NT2/D1 (cell line): Measurements from ENCODE around the gene RPL19.

Source experiments
- YY1 ChIP-seq: IDR thresholded peaks from 2 replicates; pipeline ENCODE4 v1.6.1; 2011; ENCODE audit not compliant: insufficient read length, insufficient read depth
- ZNF274 ChIP-seq: IDR thresholded peaks from 2 replicates; pipeline ENCODE4 v1.6.1; 2011; ENCODE audit warnings: mild to moderate bottlenecking, low read depth, low read length

GRCh38 chr17:39170558-39170957 lies 29.5 kb upstream of the RPL19 start:
- TF ChIP-seq YY1 (no peak), ZNF274 (no peak)
